ENCODE data around the gene RASA1.

The RASA1 gene

DNA sequence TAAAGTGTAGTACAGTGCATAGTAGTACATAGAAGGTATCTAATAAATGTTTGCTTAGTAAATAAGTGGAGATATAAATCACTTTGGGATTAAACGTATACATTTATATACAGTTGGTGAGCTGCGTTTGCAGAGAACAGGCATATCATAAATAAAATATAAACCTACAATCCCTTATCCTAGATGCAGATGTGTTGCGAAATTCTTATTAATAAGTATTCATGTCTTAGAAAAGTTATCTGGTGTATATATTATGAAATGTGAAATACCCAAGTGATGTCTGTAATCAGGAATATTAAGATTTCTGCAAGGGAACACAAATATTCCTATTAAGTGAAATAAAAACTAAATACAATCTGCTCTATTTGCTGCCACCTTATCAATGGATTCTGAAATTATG is 136.2 kb downstream of the RASA1 start:
- DNase-seq (ENCODE audit: low spot score) = no peak

- no peak for DNase-seq (ENCODE audit: low spot score)
These were observed 136.7 kb downstream of the RASA1 start for GRCh38 chr5:87404359-87404758.

DNA sequence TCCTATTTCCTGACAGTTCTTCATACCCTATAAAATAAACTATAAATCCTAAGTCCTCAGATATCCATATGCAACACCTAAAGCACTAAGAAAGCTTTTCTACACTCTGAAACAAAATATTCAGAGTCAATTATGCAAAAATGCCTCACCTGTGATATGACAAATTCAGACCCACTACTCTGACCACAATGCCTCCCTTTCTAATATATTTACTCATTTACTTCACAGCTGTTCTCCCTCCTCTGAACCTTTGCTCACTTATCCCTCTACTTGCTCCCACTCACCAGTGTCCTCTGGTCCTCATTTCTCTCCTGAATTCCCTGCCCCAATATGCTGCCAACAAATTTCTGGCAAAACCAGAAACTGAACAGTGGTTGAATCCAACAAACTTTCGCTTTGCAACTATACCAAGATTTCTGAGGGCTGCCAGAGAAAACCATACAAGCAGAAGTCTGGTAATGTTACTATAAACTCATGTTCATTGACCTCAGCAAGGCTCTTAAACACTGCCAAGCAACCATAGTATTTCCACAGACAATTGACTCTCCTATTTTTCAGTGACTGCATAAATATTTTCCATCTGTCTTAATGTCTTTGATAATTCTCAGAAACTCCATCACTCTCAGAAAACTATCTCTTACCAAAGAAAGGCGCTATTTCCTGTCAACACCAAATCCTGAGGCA is 137.9 kb downstream of the RASA1 start:
- no peak for DNase-seq (ENCODE audit: low spot score)

DNA sequence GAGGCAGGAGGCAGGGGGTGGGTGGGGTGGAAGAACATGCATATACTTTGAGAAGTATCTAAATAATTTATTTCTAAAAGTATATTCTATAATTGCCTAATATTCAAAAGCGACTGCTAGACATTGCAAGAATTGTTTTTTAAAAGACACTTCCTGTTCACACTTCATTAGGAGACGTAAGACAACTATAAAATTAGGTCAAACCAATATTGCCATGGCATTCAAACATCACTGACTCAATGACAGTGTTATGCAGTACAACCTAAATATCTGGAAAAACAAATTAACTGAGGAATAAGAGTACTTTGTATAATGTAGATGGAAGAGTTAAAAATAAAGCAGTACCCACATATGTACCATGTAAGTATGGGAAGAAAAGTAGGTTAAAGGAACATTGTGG is 140.5 kb downstream of the RASA1 start:
- no peak for DNase-seq (ENCODE audit: low spot score)

DNA sequence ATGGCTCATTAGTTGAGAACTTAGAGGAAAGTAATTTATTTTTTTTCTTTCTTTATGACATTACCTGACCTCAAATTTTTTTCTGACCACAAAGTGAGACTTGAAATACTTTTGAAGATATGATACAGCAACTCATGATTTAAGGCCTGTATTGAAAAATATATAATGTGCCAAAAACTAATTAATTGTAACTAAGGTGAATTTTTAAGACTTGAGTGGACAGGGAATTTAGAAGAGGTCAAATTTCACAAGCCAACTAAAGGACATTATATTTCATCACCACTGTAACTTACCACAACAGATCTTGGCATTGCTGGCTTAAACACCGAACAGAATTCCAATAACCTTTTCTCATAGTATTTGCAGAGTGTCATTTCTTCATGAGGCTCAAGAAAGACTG is 143.2 kb downstream of the RASA1 start:
- no peak for DNase-seq (ENCODE audit: low spot score)

GRCh38 chr5:87411586-87411972 is 143.9 kb downstream of the RASA1 start:
- DNase-seq (ENCODE audit: low spot score) = no peak

- DNase-seq (ENCODE audit: low spot score) = peak; percentile 22
These were observed 144.4 kb downstream of the RASA1 start for GRCh38 chr5:87411973-87412629.

DNA sequence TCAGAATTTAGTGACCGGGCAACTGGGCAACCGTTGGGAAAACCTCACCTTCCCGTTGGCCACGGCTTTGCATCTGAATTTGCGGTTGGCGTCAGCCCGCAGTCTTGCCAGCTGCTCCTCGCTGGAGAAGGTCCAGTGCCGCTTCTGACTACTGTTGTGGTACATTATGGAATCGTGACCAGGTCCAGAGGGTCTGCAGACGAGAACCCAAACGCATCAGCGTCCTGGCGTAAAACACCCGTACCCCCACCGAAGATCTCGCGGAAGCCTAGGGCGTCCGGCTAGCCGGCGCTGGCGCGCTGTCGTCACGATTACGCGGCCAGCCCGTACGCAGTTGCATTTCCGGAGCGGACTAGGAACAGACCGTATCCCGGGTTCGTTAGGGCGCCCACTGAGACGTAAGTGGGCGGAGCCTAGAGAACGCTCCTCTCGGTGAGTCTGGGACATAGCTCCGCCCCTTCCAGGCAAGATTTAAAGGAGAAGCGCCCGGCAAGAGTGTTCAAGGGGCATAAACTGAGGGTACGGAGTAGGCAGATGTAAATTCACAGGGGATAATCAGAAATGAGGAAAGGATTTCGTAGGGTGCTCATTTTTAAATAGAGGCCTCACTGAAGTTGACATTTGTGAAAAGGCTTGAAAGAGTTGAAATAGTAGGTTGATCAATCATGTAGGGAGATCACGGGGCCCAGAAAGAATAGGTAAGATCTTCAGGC is 145.1 kb downstream of the RASA1 start, which contains the start of gene CCNH:
Gene CCNH, minus strand, starts transcription at position 301 of the 713 bp plus-strand sequence. Its CDS starts 136 bp downstream, at position 165.
- DNase-seq (ENCODE audit: low spot score) = peak; percentile 98

DNA sequence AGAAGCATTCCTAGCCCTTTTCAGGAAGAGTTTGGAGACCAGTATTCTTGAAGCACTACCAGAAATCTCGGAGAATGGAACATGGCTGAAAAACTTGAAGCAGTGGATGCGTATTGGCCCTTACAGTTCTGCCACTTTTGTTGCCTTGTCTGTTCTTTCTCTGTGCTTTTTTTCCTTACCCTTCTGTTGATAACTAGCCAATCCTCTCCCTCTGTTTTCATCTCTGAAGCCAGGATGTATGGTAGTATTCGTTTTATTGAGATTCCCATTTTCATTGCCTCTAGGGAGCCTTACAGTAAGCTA is 145.6 kb downstream of the RASA1 start:
- DNase-seq (ENCODE audit: low spot score) = no peak

- no peak for DNase-seq (ENCODE audit: low spot score)
These were observed 150.8 kb downstream of the RASA1 start for GRCh38 chr5:87418506-87418905.

- no peak for DNase-seq (ENCODE audit: low spot score)
These were observed 153.6 kb downstream of the RASA1 start for GRCh38 chr5:87421307-87421706.

GRCh38 chr5:87423755-87424154 is 156.1 kb downstream of the RASA1 start:
- DNase-seq (ENCODE audit: low spot score) = no peak

- no peak for DNase-seq (ENCODE audit: low spot score)
These were observed 163.3 kb downstream of the RASA1 start for GRCh38 chr5:87430863-87431457.

DNA sequence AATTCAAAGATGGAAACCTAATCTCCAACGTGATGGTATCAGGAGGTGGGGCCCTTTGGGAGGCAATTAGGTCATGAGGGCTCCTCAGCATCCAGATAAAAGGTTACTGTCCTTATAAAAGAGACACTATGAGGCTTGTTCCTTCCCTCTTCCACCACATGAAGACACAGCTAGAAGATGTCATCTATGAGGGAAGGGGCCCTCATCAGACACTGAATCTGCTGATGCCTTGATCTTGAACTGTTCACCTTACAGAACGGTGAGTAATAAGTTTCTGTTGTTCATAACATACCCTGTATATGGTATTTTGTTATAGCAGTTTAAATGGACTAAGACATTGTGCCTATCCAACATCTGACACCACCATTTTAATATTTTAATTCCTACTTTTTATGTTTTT is 164.8 kb downstream of the RASA1 start:
- DNase-seq (ENCODE audit: low spot score) = no peak

- no peak for DNase-seq (ENCODE audit: low spot score)
These were observed 166.3 kb downstream of the RASA1 start for GRCh38 chr5:87433945-87434344.

- DNase-seq (ENCODE audit: low spot score) = no peak
These were observed 166.8 kb downstream of the RASA1 start for GRCh38 chr5:87434461-87434860.

DNA sequence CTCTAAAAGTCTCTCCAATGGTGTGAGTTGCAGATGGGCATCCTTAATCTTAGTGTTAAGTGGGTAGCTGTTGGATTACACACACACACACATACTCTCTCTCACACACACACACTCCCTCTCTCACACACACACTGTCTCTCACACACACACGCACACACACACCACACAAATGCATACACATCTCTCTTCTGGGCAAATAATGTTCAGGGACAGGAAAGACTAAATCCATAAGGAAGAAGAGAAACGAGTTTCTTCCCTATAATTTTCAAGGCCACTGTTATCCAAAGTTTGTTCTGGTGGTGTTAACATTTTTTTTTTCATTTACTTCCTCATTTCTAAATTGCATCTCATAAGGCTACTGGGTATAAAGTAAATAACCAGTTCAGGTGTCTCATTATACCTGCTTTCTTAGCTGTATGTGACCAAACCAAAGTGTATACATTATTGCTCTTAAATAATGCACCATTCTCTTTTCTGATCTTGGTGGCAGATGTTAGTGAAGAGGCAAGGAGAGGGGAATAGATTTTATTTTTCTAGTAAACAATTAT is 167.5 kb downstream of the RASA1 start:
- DNase-seq (ENCODE audit: low spot score) = no peak

DNA sequence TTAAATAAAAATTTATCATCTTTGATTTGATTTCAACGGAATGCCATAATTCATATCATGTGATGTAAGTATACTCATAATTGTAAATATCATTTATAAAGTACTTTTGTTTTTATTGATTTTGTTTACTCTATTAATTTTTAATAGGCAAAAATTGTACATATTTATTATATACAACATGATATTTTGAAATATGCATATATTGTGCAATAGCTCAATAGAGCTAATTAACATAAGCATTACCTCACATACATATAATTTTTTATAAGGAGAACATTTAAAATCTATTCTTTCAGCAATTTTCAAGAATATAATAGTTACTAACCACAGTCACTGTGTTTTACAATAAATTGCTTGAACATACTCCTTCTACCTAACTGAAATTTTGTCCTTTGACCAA is 170.0 kb downstream of the RASA1 start:
- no peak for DNase-seq (ENCODE audit: low spot score)

DNA sequence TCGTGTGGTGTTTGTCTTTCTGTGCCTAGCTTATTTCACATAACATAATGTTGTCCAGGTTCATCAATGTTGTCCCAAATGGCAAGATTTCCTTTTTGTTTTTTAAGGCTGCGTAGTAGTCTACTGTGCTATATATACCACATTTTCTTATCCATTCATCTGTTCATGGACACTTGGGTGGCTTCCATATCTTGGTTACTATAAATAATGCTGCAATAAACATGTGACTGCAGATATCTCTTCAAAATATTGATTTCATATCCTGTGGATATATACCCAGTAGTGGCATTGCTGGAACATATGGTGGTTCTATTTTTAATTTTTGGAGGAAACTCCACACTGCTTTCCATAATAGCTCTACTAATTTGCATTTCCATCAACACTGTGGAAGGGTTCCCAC is 170.5 kb downstream of the RASA1 start:
- no peak for DNase-seq (ENCODE audit: low spot score)

Measured in activated CD4-positive, alpha-beta T cell treated with anti-CD3 and anti-CD28 coated beads, Interleukin-2, Interleukin-4, amounts not matched to agents 100 ng/mL and 50 ng/mL, durations not matched to agents 16 hours and 8 hours (primary cell).